ENCODE measurements around the gene SECTM1.

DNA sequence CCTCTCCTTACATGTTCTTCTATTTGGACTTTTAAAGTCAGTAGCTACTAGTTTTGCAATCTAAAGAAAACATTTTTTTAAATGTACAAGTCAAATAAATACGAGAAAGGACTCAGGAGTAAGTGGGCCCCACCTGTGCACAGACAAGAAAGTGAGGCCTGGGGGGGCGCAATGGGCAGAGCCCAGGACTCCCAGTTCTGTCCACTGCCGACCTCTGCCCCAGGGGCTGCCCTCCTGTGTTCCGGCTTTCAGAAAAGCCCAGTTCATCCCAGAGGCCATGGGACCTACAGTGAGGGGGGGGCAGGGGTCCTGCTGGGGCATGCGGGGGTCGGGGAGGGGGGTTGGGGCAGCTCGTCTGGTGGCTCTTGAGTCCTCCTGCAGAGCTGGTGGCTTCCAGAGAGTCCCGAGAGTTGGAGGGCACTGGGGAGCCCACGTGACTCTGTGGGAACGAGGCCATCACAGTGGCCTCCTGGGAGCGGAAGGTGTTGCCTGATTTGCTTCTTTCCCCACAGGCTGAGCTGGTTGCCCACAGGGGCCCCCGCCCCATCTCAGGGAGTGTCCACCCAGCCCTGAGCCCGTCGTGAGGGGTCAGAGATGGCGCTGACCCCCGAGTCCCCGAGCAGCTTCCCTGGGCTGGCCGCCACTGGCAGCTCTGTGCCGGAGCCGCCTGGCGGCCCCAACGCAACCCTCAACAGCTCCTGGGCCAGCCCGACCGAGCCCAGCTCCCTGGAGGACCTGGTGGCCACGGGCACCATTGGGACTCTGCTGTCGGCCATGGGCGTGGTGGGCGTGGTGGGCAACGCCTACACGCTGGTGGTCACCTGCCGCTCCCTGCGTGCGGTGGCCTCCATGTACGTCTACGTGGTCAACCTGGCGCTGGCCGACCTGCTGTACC is 40.4 kb upstream of the SECTM1 start:
- no peak for TF ChIP-seq EP300 (IDR thresholded peaks at IDR 0.05; ENCODE audit: borderline replicate concordance)
- TF ChIP-seq CEBPB (IDR thresholded peaks at IDR 0.05): no peak
- TF ChIP-seq YY1 (IDR thresholded peaks at IDR 0.05; ENCODE audit: low read depth): no peak
- TF ChIP-seq TAF1 (IDR thresholded peaks at IDR 0.05; ENCODE audit: low read depth): no peak
- no peak for TF ChIP-seq RAD21 (IDR thresholded peaks at IDR 0.05; ENCODE audit: low read depth)
- TF ChIP-seq FOXM1 (IDR thresholded peaks at IDR 0.05; ENCODE audit: borderline replicate concordance, low read depth): no peak
- TF ChIP-seq, protein P1, sequence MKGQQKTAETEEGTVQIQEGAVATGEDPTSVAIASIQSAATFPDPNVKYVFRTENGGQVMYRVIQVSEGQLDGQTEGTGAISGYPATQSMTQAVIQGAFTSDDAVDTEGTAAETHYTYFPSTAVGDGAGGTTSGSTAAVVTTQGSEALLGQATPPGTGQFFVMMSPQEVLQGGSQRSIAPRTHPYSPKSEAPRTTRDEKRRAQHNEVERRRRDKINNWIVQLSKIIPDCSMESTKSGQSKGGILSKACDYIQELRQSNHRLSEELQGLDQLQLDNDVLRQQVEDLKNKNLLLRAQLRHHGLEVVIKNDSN (IDR thresholded peaks at IDR 0.05): no peak
